Measurements from ENCODE around the gene ANKK1. TPM values are rescaled to one million over a fixed set of nuclear protein-coding genes. Genes with fewer than 3 reads are reported as not detected.

ANKK1 gene
- total RNA-seq, 1 donor from 2014 or later: 0.12 TPM

GRCh38 chr11:113407163-113407562, 19.6 kb downstream of the ANKK1 start:
- no peak for DNase-seq (ENCODE audit: extremely low read depth, low read depth, low spot score)

- no peak for DNase-seq (ENCODE audit: extremely low read depth, low read depth, low spot score)
These were observed 20.6 kb downstream of the ANKK1 start for GRCh38 chr11:113408206-113408605.

- no peak for DNase-seq (ENCODE audit: extremely low read depth, low read depth, low spot score)
These were observed 21.3 kb downstream of the ANKK1 start for GRCh38 chr11:113408887-113409286.

- DNase-seq (ENCODE audit: extremely low read depth, low read depth, low spot score): no peak
These were observed 21.9 kb downstream of the ANKK1 start for GRCh38 chr11:113409526-113409925.

- DNase-seq (ENCODE audit: extremely low read depth, low read depth, low spot score): no peak
These were observed 23.0 kb downstream of the ANKK1 start for GRCh38 chr11:113410414-113411135.

- no peak for DNase-seq (ENCODE audit: extremely low read depth, low read depth, low spot score)
These were observed 24.0 kb downstream of the ANKK1 start for GRCh38 chr11:113411536-113411935.

GRCh38 chr11:113412675-113413074, 25.1 kb downstream of the ANKK1 start:
- no peak for DNase-seq (ENCODE audit: extremely low read depth, low read depth, low spot score)

GRCh38 chr11:113415343-113415742, 27.8 kb downstream of the ANKK1 start:
- no peak for DNase-seq (ENCODE audit: extremely low read depth, low read depth, low spot score)

GRCh38 chr11:113417428-113417827, 29.8 kb downstream of the ANKK1 start:
- no peak for DNase-seq (ENCODE audit: extremely low read depth, low read depth, low spot score)

- no peak for DNase-seq (ENCODE audit: extremely low read depth, low read depth, low spot score)
These were observed 31.9 kb downstream of the ANKK1 start for GRCh38 chr11:113419454-113420003.

- no peak for DNase-seq (ENCODE audit: extremely low read depth, low read depth, low spot score)
These were observed 33.2 kb downstream of the ANKK1 start for GRCh38 chr11:113420808-113421207.

GRCh38 chr11:113426686-113427085, 39.1 kb downstream of the ANKK1 start:
- no peak for DNase-seq (ENCODE audit: extremely low read depth, low read depth, low spot score)

GRCh38 chr11:113431746-113432145, 44.2 kb downstream of the ANKK1 start:
- DNase-seq (ENCODE audit: extremely low read depth, low read depth, low spot score): no peak

- no peak for DNase-seq (ENCODE audit: extremely low read depth, low read depth, low spot score)
These were observed 47.8 kb downstream of the ANKK1 start for GRCh38 chr11:113435190-113435968.

- DNase-seq (ENCODE audit: extremely low read depth, low read depth, low spot score): no peak
These were observed 49.2 kb downstream of the ANKK1 start for GRCh38 chr11:113436672-113437252.

- DNase-seq (ENCODE audit: extremely low read depth, low read depth, low spot score): no peak
These were observed 53.2 kb downstream of the ANKK1 start for GRCh38 chr11:113440816-113441215.

GRCh38 chr11:113444502-113445123, 57.0 kb downstream of the ANKK1 start:
- DNase-seq (ENCODE audit: extremely low read depth, low read depth, low spot score): no peak

- no peak for DNase-seq (ENCODE audit: extremely low read depth, low read depth, low spot score)
These were observed 58.5 kb downstream of the ANKK1 start for GRCh38 chr11:113446112-113446511.

- DNase-seq (ENCODE audit: extremely low read depth, low read depth, low spot score): no peak
These were observed 59.4 kb downstream of the ANKK1 start for GRCh38 chr11:113446938-113447337.

- DNase-seq (ENCODE audit: extremely low read depth, low read depth, low spot score): no peak
These were observed 60.2 kb downstream of the ANKK1 start for GRCh38 chr11:113447621-113448315.

- no peak for DNase-seq (ENCODE audit: extremely low read depth, low read depth, low spot score)
These were observed 60.7 kb downstream of the ANKK1 start for GRCh38 chr11:113448316-113448677.

All from glomerular endothelial cell (primary cell).